A549 (cell line): ENCODE results near the gene RUSC1. TPM values are rescaled to one million over a fixed set of nuclear protein-coding genes. Genes with fewer than 3 reads are reported as not detected.

Source experiments
- ATAC-seq, 2 experiments: fragments of 200-7000 bp in 1 of 2; fragments of >200 bp in 1 of 2; cut with Nextera tagmentation in 1 of 2; cut with Tn5 transposase in 1 of 2; 3 replicates each; pipeline versions ENCODE4 v1.8.0 to v1.9.1; 2018 to 2020; ENCODE audit warnings: mild to moderate bottlenecking in 1 of 2, moderate library complexity in 1 of 2
- CTCF ChIA-PET: fragments of 300-600 bp; sonication (Branson Sonifier 250); formaldehyde crosslinking; extraction: SDS; loops from one replicate; lab custom pipeline; 2021; ENCODE audit warnings: antibody characterized with exemption, inconsistent platforms; lab: Yijun Ruan, JAX
- POLR2A ChIA-PET: fragments of 350-600 bp; formaldehyde crosslinking; extraction: SDS; loops from one replicate; lab custom pipeline; 2021; ENCODE audit warnings: antibody characterized with exemption, inconsistent platforms; lab: Yijun Ruan, JAX
- DNase-seq, 2 experiments: peaks; one replicate each; pipeline versions ENCODE4 v3.0.0 to v3.0.0-alpha.2; 2011 to 2016; ENCODE audit warnings: low read depth in 1 of 2, low spot score in 1 of 2
- FAIRE-seq: peaks from 2 replicates; lab custom pipeline; 2011; peaks lifted over from hg19 to GRCh38; lab: Jason Lieb, UNC
- H3K27ac ChIP-seq, 2 experiments: fragments of >200 bp; sonication (Bioruptor Twin); formaldehyde crosslinking; 3 replicates each; pipeline ENCODE4 v1.5.1; 2016 to 2017
- H3K4me1 ChIP-seq: fragments of >200 bp; sonication (Bioruptor Twin); formaldehyde crosslinking; 3 replicates; pipeline ENCODE4 v1.6.1; 2016
- H3K4me2 ChIP-seq: fragments of >200 bp; sonication (Bioruptor Twin); formaldehyde crosslinking; 3 replicates; pipeline ENCODE4 v1.6.1; 2016
- H3K4me3 ChIP-seq: fragments of >200 bp; sonication (Bioruptor Twin); formaldehyde crosslinking; 3 replicates; pipeline ENCODE4 v1.5.1; 2016
- H3K9me3 ChIP-seq: fragments of >200 bp; sonication (Bioruptor Twin); formaldehyde crosslinking; 3 replicates; pipeline ENCODE4 v1.6.1; 2016
- ATOH8 ChIP-seq: fragments of 250-450 bp; sonication (Bioruptor Pico); IDR thresholded peaks from 2 replicates; pipeline ENCODE4 v1.5.0; 2020; ENCODE audit warnings: low read depth, mild to moderate bottlenecking, moderate library complexity
- BHLHE40 ChIP-seq: IDR thresholded peaks from 2 replicates; pipeline ENCODE4 v1.6.1; 2012; ENCODE audit warnings: low read depth, low read length, inconsistent platforms
- CBX2 ChIP-seq: fragments of 200-600 bp; sonication (generic); IDR thresholded peaks from 2 replicates; pipeline ENCODE4 v1.6.1; 2016; ENCODE audit warnings: low read depth, mild to moderate bottlenecking, borderline replicate concordance
- CBX8 ChIP-seq: fragments of 200-600 bp; sonication (generic); IDR thresholded peaks from 2 replicates; pipeline ENCODE4 v1.6.1; 2016
- EHF ChIP-seq: fragments of 250-450 bp; sonication (Bioruptor Pico); IDR thresholded peaks from 2 replicates; pipeline ENCODE4 v1.5.0; 2020; ENCODE audit warnings: mild to moderate bottlenecking
- EHMT2 ChIP-seq: fragments of 200-600 bp; sonication (generic); IDR thresholded peaks from 2 replicates; pipeline ENCODE4 v1.6.1; 2016; ENCODE audit warnings: antibody characterized with exemption, low read depth, mild to moderate bottlenecking, moderate library complexity
- EP300 ChIP-seq, 2 experiments: fragments of >200 bp; sonication (Bioruptor Twin); formaldehyde crosslinking; IDR thresholded peaks; 2 replicates in 1 of 2; 3 replicates in 1 of 2; pipeline ENCODE4 v1.6.1; 2016 to 2017
- GATA3 ChIP-seq: IDR thresholded peaks from 2 replicates; pipeline ENCODE4 v1.6.1; 2012; ENCODE audit warnings: borderline replicate concordance
- HDAC2 ChIP-seq: fragments of 200-600 bp; sonication (generic); IDR thresholded peaks from 2 replicates; pipeline ENCODE4 v1.6.1; 2016
- HOXB5 ChIP-seq: fragments of 250-450 bp; sonication (Bioruptor Pico); IDR thresholded peaks from 2 replicates; pipeline ENCODE4 v1.5.0; 2020; ENCODE audit warnings: mild to moderate bottlenecking, moderate library complexity
- KDM1A ChIP-seq: fragments of 200-600 bp; sonication (generic); IDR thresholded peaks from 2 replicates; pipeline ENCODE4 v1.6.1; 2016; ENCODE audit warnings: low read depth, mild to moderate bottlenecking
- KDM5A ChIP-seq: fragments of 200-600 bp; sonication (generic); IDR thresholded peaks from 2 replicates; pipeline ENCODE4 v1.6.1; 2016; ENCODE audit warnings: antibody characterized with exemption, mild to moderate bottlenecking
- MAFK ChIP-seq: fragments of 450-650 bp; IDR thresholded peaks from 2 replicates; pipeline ENCODE4 v1.6.1; 2014; ENCODE audit not compliant: partially characterized antibody
- MAZ ChIP-seq: fragments of 150-350 bp; IDR thresholded peaks from 2 replicates; pipeline ENCODE4 v1.6.1; 2014; ENCODE audit warnings: antibody characterized with exemption, low read depth, low read length, borderline replicate concordance
- MYC ChIP-seq: IDR thresholded peaks from 2 replicates; pipeline ENCODE4 v1.6.1; 2012; ENCODE audit warnings: mild to moderate bottlenecking, inconsistent platforms, low read length, improper control_type of control experiment, borderline replicate concordance
- NR3C1 ChIP-seq: fragments of >200 bp; sonication (Bioruptor Twin); formaldehyde crosslinking; IDR thresholded peaks from 3 replicates; pipeline ENCODE4 v1.6.1; 2017
- POLR2A ChIP-seq: IDR thresholded peaks from 2 replicates; pipeline ENCODE4 v1.6.1; 2012; ENCODE audit warnings: mild to moderate bottlenecking, low read length
- RAD21 ChIP-seq, 2 experiments: fragments of >200 bp in 1 of 2; sonication (Bioruptor Twin) in 1 of 2; formaldehyde crosslinking in 1 of 2; IDR thresholded peaks in 1 of 2; conservative IDR thresholded peaks in 1 of 2; 2 replicates in 1 of 2; 3 replicates in 1 of 2; pipeline ENCODE4 v1.6.1; 2012 to 2018; ENCODE audit warnings: inconsistent platforms in 1 of 2
- RCOR1 ChIP-seq: fragments of 150-350 bp; IDR thresholded peaks from 2 replicates; pipeline ENCODE4 v1.6.1; 2014; ENCODE audit warnings: antibody characterized with exemption, low read length, low read depth
- SREBF2 ChIP-seq: fragments of 450-650 bp; IDR thresholded peaks from 2 replicates; pipeline ENCODE4 v1.6.1; 2014; ENCODE audit warnings: mild to moderate bottlenecking, moderate library complexity
- ZSCAN20 ChIP-seq: fragments of 250-450 bp; sonication (Bioruptor Pico); IDR thresholded peaks from 2 replicates; pipeline ENCODE4 v1.8.0; 2022; ENCODE audit warnings: mild to moderate bottlenecking, moderate library complexity
- WGBS: methylation state at CpG from one replicate; pipeline ENCODE4 v1.1.6; 2017; ENCODE audit errors: missing lambda C conversion rate; 5-methylcytosine and 5-hydroxymethylcytosine counted together
- polyA plus RNA-seq, 4 experiments: library from polyadenylated mRNA; depleted of rRNA in 3 of 4; stranded (reverse); fragments of >200 nt; fragmentation: RNase III in 1 of 4; extraction: RNeasy Plus Mini Kit Qiagen cat#74134 plus additional on column Dnase treatment in 1 of 4; gene quantifications; 2 replicates in 3 of 4; 3 replicates in 1 of 4; pipeline ENCODE4 v1.2.3, GENCODE V29; 2011 to 2017
- TF ChIP-seq, protein P1 (sequence below): fragments of >200 bp; sonication (Bioruptor Twin); formaldehyde crosslinking; IDR thresholded peaks from 3 replicates; pipeline ENCODE4 v1.5.1; 2016
- TF ChIP-seq, protein P2 (sequence below): fragments of 150-350 bp; IDR thresholded peaks from 2 replicates; pipeline ENCODE4 v1.6.1; 2014; ENCODE audit warnings: low read depth, mild to moderate bottlenecking, low read length
- TF ChIP-seq, protein P3 (sequence below): IDR thresholded peaks from 2 replicates; pipeline ENCODE4 v1.6.1; 2012

Gene RUSC1
- polyA plus RNA-seq, 2 of the 4 experiments (the other 2 are of a cell fraction), result 27.8 to 32.2 TPM

DNA sequence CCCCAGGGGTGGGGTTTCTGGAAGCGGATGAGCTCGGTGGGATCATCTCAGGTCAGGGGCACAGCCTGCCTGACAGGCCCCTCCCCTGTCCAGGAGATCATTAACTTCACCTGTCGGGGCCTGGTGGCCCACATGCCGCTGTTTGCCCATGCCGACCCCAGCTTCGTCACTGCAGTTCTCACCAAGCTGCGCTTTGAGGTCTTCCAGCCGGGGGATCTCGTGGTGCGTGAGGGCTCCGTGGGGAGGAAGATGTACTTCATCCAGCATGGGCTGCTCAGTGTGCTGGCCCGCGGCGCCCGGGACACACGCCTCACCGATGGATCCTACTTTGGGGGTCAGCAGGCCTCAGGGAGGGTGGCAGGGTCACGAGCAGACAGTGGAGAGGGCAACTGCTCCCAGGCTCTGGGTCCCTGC lies 35.1 kb upstream of the RUSC1 start:
- ChIA-PET CTCF (interaction anchor here (0.5 to 4.0 kb wide), 5 partner anchors 11 to 589 kb away, joined by 3 to 18 read pairs (median 3); no protein-coding TSS in a partner anchor), POLR2A (no interaction called here)
- no peak overlapping the region for H3K27ac ChIP-seq
- no peak for FAIRE-seq
- 87% methylated on average over 18 of the region's 18 CpGs for WGBS
- no peaks in the 10 kb centered on the region for H3K4me1 ChIP-seq
- no peak for DNase-seq
- ATAC-seq, result no peak
- H3K4me2 ChIP-seq, result no peak overlapping the region
- H3K9me3 ChIP-seq, result no peaks in the 10 kb centered on the region
- TF ChIP-seq EP300 (IDR thresholded peaks at IDR 0.05) (no peak), SREBF2 (no peak), RCOR1 (no peak), POLR2A (no peak), MAFK (no peak), CBX8 (no peak), MYC (no peak), ZSCAN20 (CRISPR knock-in tag) (no peak)
- TF ChIP-seq, all 56 proteins: peak for 0
- H3K4me3 ChIP-seq, result no peak overlapping the region

- Histone ChIP-seq H3K27ac (no peak overlapping the region), H3K4me1 (no peaks in the 10 kb centered on the region), H3K4me2 (no peak overlapping the region), H3K9me3 (no peaks in the 10 kb centered on the region), H3K4me3 (no peak overlapping the region)
- WGBS, result 90% methylated on average over 2 of the region's 2 CpGs
- FAIRE-seq (no peak), DNase-seq (no peak), ATAC-seq (no peak)
- POLR2A ChIA-PET, result no interaction called here
- CTCF ChIA-PET, result interaction anchor here (1.4 to 4.0 kb wide), 3 partner anchors 10 to 37 kb away, joined by 4 to 18 read pairs (median 11); no protein-coding TSS in a partner anchor
- TF ChIP-seq HOXB5 (no peak), CBX2 (no peak), EHMT2 (no peak)
- TF ChIP-seq, protein P1, sequence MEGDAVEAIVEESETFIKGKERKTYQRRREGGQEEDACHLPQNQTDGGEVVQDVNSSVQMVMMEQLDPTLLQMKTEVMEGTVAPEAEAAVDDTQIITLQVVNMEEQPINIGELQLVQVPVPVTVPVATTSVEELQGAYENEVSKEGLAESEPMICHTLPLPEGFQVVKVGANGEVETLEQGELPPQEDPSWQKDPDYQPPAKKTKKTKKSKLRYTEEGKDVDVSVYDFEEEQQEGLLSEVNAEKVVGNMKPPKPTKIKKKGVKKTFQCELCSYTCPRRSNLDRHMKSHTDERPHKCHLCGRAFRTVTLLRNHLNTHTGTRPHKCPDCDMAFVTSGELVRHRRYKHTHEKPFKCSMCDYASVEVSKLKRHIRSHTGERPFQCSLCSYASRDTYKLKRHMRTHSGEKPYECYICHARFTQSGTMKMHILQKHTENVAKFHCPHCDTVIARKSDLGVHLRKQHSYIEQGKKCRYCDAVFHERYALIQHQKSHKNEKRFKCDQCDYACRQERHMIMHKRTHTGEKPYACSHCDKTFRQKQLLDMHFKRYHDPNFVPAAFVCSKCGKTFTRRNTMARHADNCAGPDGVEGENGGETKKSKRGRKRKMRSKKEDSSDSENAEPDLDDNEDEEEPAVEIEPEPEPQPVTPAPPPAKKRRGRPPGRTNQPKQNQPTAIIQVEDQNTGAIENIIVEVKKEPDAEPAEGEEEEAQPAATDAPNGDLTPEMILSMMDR, result no peak
- TF ChIP-seq, protein P2, sequence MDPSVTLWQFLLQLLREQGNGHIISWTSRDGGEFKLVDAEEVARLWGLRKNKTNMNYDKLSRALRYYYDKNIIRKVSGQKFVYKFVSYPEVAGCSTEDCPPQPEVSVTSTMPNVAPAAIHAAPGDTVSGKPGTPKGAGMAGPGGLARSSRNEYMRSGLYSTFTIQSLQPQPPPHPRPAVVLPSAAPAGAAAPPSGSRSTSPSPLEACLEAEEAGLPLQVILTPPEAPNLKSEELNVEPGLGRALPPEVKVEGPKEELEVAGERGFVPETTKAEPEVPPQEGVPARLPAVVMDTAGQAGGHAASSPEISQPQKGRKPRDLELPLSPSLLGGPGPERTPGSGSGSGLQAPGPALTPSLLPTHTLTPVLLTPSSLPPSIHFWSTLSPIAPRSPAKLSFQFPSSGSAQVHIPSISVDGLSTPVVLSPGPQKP, result no peak
These were observed 34.1 kb upstream of the RUSC1 start for GRCh38 chr1:155286544-155286943.

DNA sequence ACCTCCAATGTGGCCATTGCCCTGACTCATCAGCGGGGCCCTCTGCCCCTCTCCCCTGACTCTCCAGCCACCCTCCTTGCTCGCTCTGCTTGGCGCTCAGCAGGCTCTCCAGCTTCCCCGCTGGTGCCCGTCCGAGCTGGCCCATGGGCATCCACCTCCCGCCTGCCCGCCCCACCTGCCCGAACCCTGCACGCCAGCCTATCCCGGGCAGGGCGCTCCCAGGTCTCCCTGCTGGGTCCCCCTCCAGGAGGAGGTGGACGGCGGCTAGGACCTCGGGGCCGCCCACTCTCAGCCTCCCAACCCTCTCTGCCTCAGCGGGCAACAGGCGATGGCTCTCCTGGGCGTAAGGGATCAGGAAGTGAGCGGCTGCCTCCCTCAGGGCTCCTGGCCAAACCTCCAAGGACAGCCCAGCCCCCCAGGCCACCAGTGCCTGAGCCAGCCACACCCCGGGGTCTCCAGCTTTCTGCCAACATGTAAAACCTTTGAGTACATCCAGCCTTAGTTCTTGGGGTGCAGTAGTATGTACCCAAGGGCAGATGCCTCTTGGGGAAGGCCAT lies 32.6 kb upstream of the RUSC1 start:
- Histone ChIP-seq H3K4me2 (no peak overlapping the region), H3K9me3 (no peaks in the 10 kb centered on the region), H3K4me1 (no peaks in the 10 kb centered on the region), H3K4me3 (no peak overlapping the region), H3K27ac (no peak overlapping the region)
- ChIA-PET CTCF (interaction anchor here (0.6 to 3.3 kb wide), 2 partner anchors 15 to 36 kb away, joined by 3 to 11 read pairs; partner anchors contain the start of gene CLK2), POLR2A (no interaction called here)
- 97% methylated on average over 19 of the region's 21 CpGs for WGBS
- ATAC-seq, result no peak
- TF ChIP-seq GATA3, result no peak
- no peak for TF ChIP-seq MAZ
- TF ChIP-seq EHF, result no peak
- TF ChIP-seq CBX2, result no peak
- TF ChIP-seq KDM1A, result no peak
- TF ChIP-seq SREBF2, result no peak
- no peak for TF ChIP-seq KDM5A
- no peak for TF ChIP-seq HDAC2
- TF ChIP-seq, protein P2, result no peak
- no peak for TF ChIP-seq BHLHE40
- no peak for TF ChIP-seq POLR2A
- no peak for TF ChIP-seq ATOH8 (CRISPR knock-in tag)
- TF ChIP-seq, protein P3, sequence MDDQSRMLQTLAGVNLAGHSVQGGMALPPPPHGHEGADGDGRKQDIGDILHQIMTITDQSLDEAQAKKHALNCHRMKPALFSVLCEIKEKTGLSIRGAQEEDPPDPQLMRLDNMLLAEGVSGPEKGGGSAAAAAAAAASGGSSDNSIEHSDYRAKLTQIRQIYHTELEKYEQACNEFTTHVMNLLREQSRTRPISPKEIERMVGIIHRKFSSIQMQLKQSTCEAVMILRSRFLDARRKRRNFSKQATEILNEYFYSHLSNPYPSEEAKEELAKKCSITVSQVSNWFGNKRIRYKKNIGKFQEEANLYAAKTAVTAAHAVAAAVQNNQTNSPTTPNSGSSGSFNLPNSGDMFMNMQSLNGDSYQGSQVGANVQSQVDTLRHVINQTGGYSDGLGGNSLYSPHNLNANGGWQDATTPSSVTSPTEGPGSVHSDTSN, result no peak
- TF ChIP-seq RAD21 (conservative IDR thresholded peaks at IDR 0.05 in 1 of 2, IDR thresholded peaks at IDR 0.05 in 1 of 2), result no peak
- TF ChIP-seq, protein P1, result no peak
- TF ChIP-seq NR3C1, result no peak
- FAIRE-seq, result no peak
- no peak for DNase-seq
